ENCODE measurements around the gene PPIL6. TPM values are rescaled to one million over a fixed set of nuclear protein-coding genes. Genes with fewer than 3 reads are reported as not detected.

The PPIL6 gene
- total RNA-seq, 2 experiments from 2014 or later, result 0.84 to 1.3 TPM

- ChIA-PET CTCF (no interaction called here), POLR2A (no interaction called here)
- no peaks in the 10 kb centered on the region for H3K4me1 ChIP-seq (ENCODE audit: insufficient read depth, low read length)
- Mint-ChIP-seq H3K4me3 (no peak overlapping the region), H3K9me3 (no peaks in the 10 kb centered on the region), H3K36me3 (ENCODE audit: low read depth) (no peaks in the 10 kb centered on the region), H3K27me3 (no peaks in the 10 kb centered on the region), H3K4me1 (ENCODE audit: low read depth) (no peaks in the 10 kb centered on the region), H3K27ac (no peak overlapping the region)
- intact Hi-C loops (cut with DNase I, micrococcal nuclease), result no loop called here
- H3K9me3 ChIP-seq (ENCODE audit: control insufficient read depth in 1 of 2, insufficient read depth in 1 of 2, low read length in 2 of 2), result no peaks in the 10 kb centered on the region
- no peak for DNase-seq
- H3K27ac ChIP-seq (ENCODE audit: low read depth in 1 of 2, low read length in 2 of 2), result no peak overlapping the region
- no peak for ATAC-seq (ENCODE audit: poor library complexity)
- H3K27me3 ChIP-seq (ENCODE audit: control insufficient read depth in 1 of 2, insufficient read depth in 2 of 2, low read length in 2 of 2), result no peaks in the 10 kb centered on the region
- TF ChIP-seq CTCF (IDR thresholded peaks at IDR 0.05), result no peak
- H3K36me3 ChIP-seq (ENCODE audit: insufficient read depth, low read length), result no peaks in the 10 kb centered on the region
- H3K4me3 ChIP-seq (ENCODE audit: low read length), result no peak overlapping the region
Measured at GRCh38 chr6:109420751-109421150, 19.7 kb downstream of the PPIL6 start.

GRCh38 chr6:109417646-109418045, 22.8 kb downstream of the PPIL6 start:
- POLR2A ChIA-PET, result no interaction called here

GRCh38 chr6:109411034-109411433, 29.4 kb downstream of the PPIL6 start:
- H3K27ac Mint-ChIP-seq, result no peak overlapping the region
- Histone ChIP-seq H3K4me3 (ENCODE audit: low read length) (no peak overlapping the region), H3K36me3 (ENCODE audit: insufficient read depth, low read length) (no peaks in the 10 kb centered on the region), H3K27ac (ENCODE audit: low read depth in 1 of 2, low read length in 2 of 2) (no peak overlapping the region), H3K9me3 (ENCODE audit: control insufficient read depth in 1 of 2, insufficient read depth in 1 of 2, low read length in 2 of 2) (no peaks in the 10 kb centered on the region), H3K4me1 (ENCODE audit: insufficient read depth, low read length) (no peaks in the 10 kb centered on the region), H3K27me3 (ENCODE audit: control insufficient read depth in 1 of 2, insufficient read depth in 2 of 2, low read length in 2 of 2) (no peaks in the 10 kb centered on the region)
- no peaks in the 10 kb centered on the region for H3K36me3 Mint-ChIP-seq (ENCODE audit: low read depth)
- no peak for TF ChIP-seq CTCF (IDR thresholded peaks at IDR 0.05)
- ChIA-PET CTCF (interaction anchor here (1.0 to 1.3 kb wide), 2 partner anchors 11 to 28 kb away, joined by 3 to 5 read pairs; no protein-coding TSS in a partner anchor), POLR2A (no interaction called here)
- intact Hi-C loops (cut with DNase I, micrococcal nuclease), result no loop called here
- no peaks in the 10 kb centered on the region for H3K27me3 Mint-ChIP-seq
- ATAC-seq (ENCODE audit: poor library complexity) (no peak), DNase-seq (no peak)
- no peaks in the 10 kb centered on the region for H3K4me1 Mint-ChIP-seq (ENCODE audit: low read depth)
- no peaks in the 10 kb centered on the region for H3K9me3 Mint-ChIP-seq
- H3K4me3 Mint-ChIP-seq, result no peak overlapping the region

More at GRCh38 chr6:109417646-109418045, 22.8 kb downstream of the PPIL6 start:
- Mint-ChIP-seq H3K4me3 (no peak overlapping the region), H3K9me3 (no peaks in the 10 kb centered on the region), H3K4me1 (ENCODE audit: low read depth) (no peaks in the 10 kb centered on the region), H3K36me3 (ENCODE audit: low read depth) (no peaks in the 10 kb centered on the region), H3K27ac (no peak overlapping the region), H3K27me3 (no peaks in the 10 kb centered on the region)
- Histone ChIP-seq H3K4me3 (ENCODE audit: low read length) (no peak overlapping the region), H3K27me3 (ENCODE audit: control insufficient read depth in 1 of 2, insufficient read depth in 2 of 2, low read length in 2 of 2) (no peaks in the 10 kb centered on the region), H3K9me3 (ENCODE audit: control insufficient read depth in 1 of 2, insufficient read depth in 1 of 2, low read length in 2 of 2) (no peaks in the 10 kb centered on the region), H3K4me1 (ENCODE audit: insufficient read depth, low read length) (no peaks in the 10 kb centered on the region), H3K27ac (ENCODE audit: low read depth in 1 of 2, low read length in 2 of 2) (no peak overlapping the region), H3K36me3 (ENCODE audit: insufficient read depth, low read length) (no peaks in the 10 kb centered on the region)
- DNase-seq, result no peak
- TF ChIP-seq CTCF (IDR thresholded peaks at IDR 0.05), result no peak
- ATAC-seq (ENCODE audit: poor library complexity), result no peak
- intact Hi-C loops (cut with DNase I, micrococcal nuclease), result no loop called here
- CTCF ChIA-PET, result interaction anchor here (1.2 kb wide), 1 partner anchor 23 kb away, joined by 4 read pairs; the partner anchor contains the start of genes PPIL6 and SMPD2

Measured in CD4-positive, alpha-beta T cell (primary cell).